ENCODE data around the gene COL9A1.
"Not testable (repeated sequence)": the region's sequence is repeated elsewhere in the genome, so short reads cannot be mapped to it uniquely, and the experiment has no call there.

The COL9A1 gene

GRCh38 chr6:70303034-70303525 is at the start of gene COL9A1:
Gene COL9A1, minus strand, starts transcription at chr6:70303084. Its CDS starts 160 bp downstream, at chr6:70302924.
- H3K4me3 ChIP-seq (ENCODE audit: low read length) = no peak within 1 kb of the TSS
- no peak for TF ChIP-seq CTCF (conservative IDR thresholded peaks at IDR 0.05; ENCODE audit: low read length)
- DNase-seq (ENCODE audit: low read depth) = no peak

DNA sequence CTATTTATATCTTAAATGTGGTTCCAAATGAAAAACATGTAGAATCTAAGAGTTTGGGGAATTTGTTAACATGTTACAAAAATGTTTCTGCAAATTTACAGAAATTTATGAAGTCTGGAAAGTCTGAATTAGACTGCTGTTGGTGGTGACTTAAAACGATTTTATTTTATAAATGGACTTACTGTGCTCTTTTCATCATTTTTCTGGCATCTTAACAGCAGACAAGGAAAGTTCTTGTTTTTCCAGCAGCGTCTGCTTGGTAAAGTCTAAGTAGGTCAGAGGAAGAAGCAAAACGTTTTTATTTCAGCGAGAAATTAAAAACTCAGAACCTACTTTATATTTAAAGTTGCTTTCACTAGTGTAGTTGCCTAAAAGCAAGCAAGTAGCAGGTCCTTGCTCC is 48.6 kb upstream of the COL9A1 start:
- H3K4me3 ChIP-seq (ENCODE audit: low read length) = no peak overlapping the region
- no peak for DNase-seq (ENCODE audit: low read depth)
- TF ChIP-seq CTCF (conservative IDR thresholded peaks at IDR 0.05; ENCODE audit: low read length) = no peak

GRCh38 chr6:70345619-70346018 is 42.7 kb upstream of the COL9A1 start:
- TF ChIP-seq CTCF (conservative IDR thresholded peaks at IDR 0.05; ENCODE audit: low read length) = no peak
- H3K4me3 ChIP-seq (ENCODE audit: low read length) = no peak overlapping the region
- DNase-seq (ENCODE audit: low read depth) = no peak

- DNase-seq (ENCODE audit: low read depth) = no peak
- no peak for TF ChIP-seq CTCF (conservative IDR thresholded peaks at IDR 0.05; ENCODE audit: low read length)
- H3K4me3 ChIP-seq (ENCODE audit: low read length) = no peak overlapping the region
Observed at GRCh38 chr6:70343313-70343712, 40.4 kb upstream of the COL9A1 start.

- H3K4me3 ChIP-seq (ENCODE audit: low read length); DNase-seq (ENCODE audit: low read depth): not testable (repeated sequence)
Observed at GRCh38 chr6:70339810-70340209, 36.9 kb upstream of the COL9A1 start.

DNA sequence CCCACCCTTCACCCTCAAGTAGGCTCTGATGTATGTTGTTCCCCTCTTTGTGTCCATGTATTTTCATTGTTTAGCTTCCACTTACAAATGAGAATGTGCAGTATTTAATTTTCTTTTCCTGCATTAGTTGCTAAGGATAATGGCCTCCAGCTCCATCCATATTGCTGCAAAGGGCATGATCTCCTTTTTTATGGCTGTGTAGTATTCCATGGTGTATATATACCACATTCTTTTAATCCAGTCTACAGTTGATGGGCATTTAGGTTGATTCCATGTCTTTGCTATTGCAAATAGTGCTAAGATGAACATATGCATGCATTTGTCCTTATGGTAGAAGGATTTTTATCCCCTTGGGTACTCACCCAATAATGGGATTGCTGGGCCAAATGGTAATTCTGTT is 35.9 kb upstream of the COL9A1 start:
- no peak for DNase-seq (ENCODE audit: low read depth)
- H3K4me3 ChIP-seq (ENCODE audit: low read length) = no peak overlapping the region
- TF ChIP-seq CTCF (conservative IDR thresholded peaks at IDR 0.05; ENCODE audit: low read length) = no peak

GRCh38 chr6:70337743-70338105 is 34.8 kb upstream of the COL9A1 start:
- no peak for DNase-seq (ENCODE audit: low read depth)
- TF ChIP-seq CTCF (conservative IDR thresholded peaks at IDR 0.05; ENCODE audit: low read length) = no peak
- no peak overlapping the region for H3K4me3 ChIP-seq (ENCODE audit: low read length)

Data from AG10803 (cell line).